HEK293 (cell line): ENCODE results near the gene KLK11.

Source experiments
- CTCF ChIA-PET: fragments of 350-600 bp; formaldehyde crosslinking; extraction: SDS; loops from one replicate; lab custom pipeline; 2021; ENCODE audit warnings: antibody characterized with exemption; lab: Yijun Ruan, JAX
- POLR2A ChIA-PET: fragments of 300-600 bp; formaldehyde crosslinking; extraction: SDS; loops from one replicate; lab custom pipeline; 2020; ENCODE audit warnings: antibody characterized with exemption, inconsistent platforms; lab: Yijun Ruan, JAX
- H3K27ac ChIP-seq: fragments of 200-500 bp; sonication (Bioruptor generic); 2 replicates; pipeline ENCODE4 v1.5.1; 2014; ENCODE audit warnings: low read depth, low read length, control low read depth, inconsistent platforms; ENCODE audit errors: extremely low read depth
- H3K36me3 ChIP-seq, 2 experiments: fragments of 200-500 bp in 1 of 2; sonication (Bioruptor generic) in 1 of 2; 1 replicate in 1 of 2; 2 replicates in 1 of 2; pipeline ENCODE4 v1.5.1; 2014 to 2017; ENCODE audit warnings: inconsistent platforms in 2 of 2, low read length in 2 of 2; ENCODE audit not compliant: control insufficient read depth in 2 of 2, insufficient read depth in 1 of 2
- H3K4me1 ChIP-seq: fragments of 200-500 bp; sonication (Bioruptor generic); 2 replicates; pipeline ENCODE4 v1.5.1; 2014; ENCODE audit warnings: mild to moderate bottlenecking, low read length, inconsistent platforms; ENCODE audit not compliant: control insufficient read depth, insufficient read depth
- H3K4me3 ChIP-seq: 2 replicates; pipeline ENCODE4 v1.5.1; 2011; ENCODE audit warnings: low read depth, mild to moderate bottlenecking, control low read depth, low read length, moderate library complexity
- H3K9me3 ChIP-seq: fragments of 200-500 bp; sonication (Bioruptor generic); 2 replicates; pipeline ENCODE4 v1.5.1; 2014; ENCODE audit warnings: low read depth, low read length, inconsistent platforms; ENCODE audit not compliant: control insufficient read depth, insufficient read depth
- AEBP2 ChIP-seq: fragments of 450-650 bp; formaldehyde crosslinking; IDR thresholded peaks from 2 replicates; pipeline ENCODE4 v1.5.1; 2016; ENCODE audit warnings: missing biosample characterization, missing genetic modification characterization, borderline replicate concordance
- HOXD13 ChIP-seq: sonication (generic); formaldehyde crosslinking; IDR thresholded peaks from 2 replicates; pipeline ENCODE4 v1.8.0; 2022; ENCODE audit warnings: missing genetic modification reagents, borderline replicate concordance
- KLF8 ChIP-seq: fragments of 450-650 bp; formaldehyde crosslinking; IDR thresholded peaks from 2 replicates; pipeline ENCODE4 v1.5.1; 2016; ENCODE audit warnings: missing biosample characterization, missing genetic modification characterization
- MZF1 ChIP-seq: fragments of 450-650 bp; formaldehyde crosslinking; IDR thresholded peaks from 2 replicates; pipeline ENCODE4 v1.5.1; 2017; ENCODE audit warnings: missing biosample characterization, missing genetic modification characterization, borderline replicate concordance
- PRDM4 ChIP-seq: fragments of 450-650 bp; formaldehyde crosslinking; IDR thresholded peaks from 2 replicates; pipeline ENCODE4 v1.5.1; 2017; ENCODE audit warnings: missing biosample characterization, missing genetic modification characterization
- SP2 ChIP-seq: fragments of 450-650 bp; formaldehyde crosslinking; IDR thresholded peaks from 2 replicates; pipeline ENCODE4 v1.5.1; 2016; ENCODE audit warnings: missing biosample characterization, missing genetic modification characterization
- TCF7L2 ChIP-seq: IDR thresholded peaks from 2 replicates; pipeline ENCODE4 v1.6.1; 2011; ENCODE audit warnings: low read depth, mild to moderate bottlenecking, inconsistent platforms, low read length, moderate library complexity, borderline replicate concordance
- ZNF239 ChIP-seq: fragments of 450-650 bp; formaldehyde crosslinking; IDR thresholded peaks from 2 replicates; pipeline ENCODE4 v1.5.1; 2016; ENCODE audit warnings: missing biosample characterization, missing genetic modification characterization
- ZNF324 ChIP-seq: fragments of 450-650 bp; formaldehyde crosslinking; IDR thresholded peaks from 2 replicates; pipeline ENCODE4 v1.5.1; 2016; ENCODE audit warnings: missing biosample characterization, missing genetic modification characterization
- ZNF354C ChIP-seq: fragments of 450-650 bp; formaldehyde crosslinking; IDR thresholded peaks from 2 replicates; pipeline ENCODE4 v1.5.1; 2016; ENCODE audit warnings: missing biosample characterization, missing genetic modification characterization, low read depth, borderline replicate concordance
- ZNF426 ChIP-seq: fragments of 450-650 bp; formaldehyde crosslinking; IDR thresholded peaks from 2 replicates; pipeline ENCODE4 v1.5.1; 2017; ENCODE audit warnings: missing biosample characterization, missing genetic modification characterization, mild to moderate bottlenecking, inconsistent platforms, moderate library complexity
- ZNF513 ChIP-seq: fragments of 450-650 bp; IDR thresholded peaks from 2 replicates; pipeline ENCODE4 v1.5.1; 2018; ENCODE audit warnings: missing biosample characterization, missing genetic modification characterization
- ZNF704 ChIP-seq: fragments of 450-650 bp; formaldehyde crosslinking; IDR thresholded peaks from 2 replicates; pipeline ENCODE4 v1.5.1; 2016; ENCODE audit warnings: missing biosample characterization, missing genetic modification characterization
- ZNF747 ChIP-seq: fragments of 450-650 bp; formaldehyde crosslinking; IDR thresholded peaks from 2 replicates; pipeline ENCODE4 v1.5.1; 2016; ENCODE audit warnings: missing biosample characterization, missing genetic modification characterization
- ZNF792 ChIP-seq: fragments of 450-650 bp; formaldehyde crosslinking; IDR thresholded peaks from 2 replicates; pipeline ENCODE4 v1.5.1; 2016; ENCODE audit warnings: missing biosample characterization, missing genetic modification characterization
- ZSCAN5A ChIP-seq: fragments of 450-650 bp; formaldehyde crosslinking; IDR thresholded peaks from 2 replicates; pipeline ENCODE4 v1.5.1; 2016; ENCODE audit warnings: missing biosample characterization, missing genetic modification characterization
- TF ChIP-seq, protein P1 (sequence below): fragments of 450-650 bp; IDR thresholded peaks from 2 replicates; pipeline ENCODE4 v1.5.1; 2018; ENCODE audit warnings: missing biosample characterization, mild to moderate bottlenecking, missing genetic modification characterization
- TF ChIP-seq, protein P2 (sequence below): fragments of 450-650 bp; formaldehyde crosslinking; IDR thresholded peaks from 2 replicates; pipeline ENCODE4 v1.5.1; 2016; ENCODE audit warnings: missing biosample characterization, missing genetic modification characterization

KLK11 gene

GRCh38 chr19:51063664-51064063, 37.2 kb upstream of the KLK11 start:
- H3K4me3 ChIP-seq: no peak overlapping the region
- no peak overlapping the region for H3K27ac ChIP-seq
- no peaks in the 10 kb centered on the region for H3K9me3 ChIP-seq
- CTCF ChIA-PET: interaction anchor here (1.9 kb wide), 1 partner anchor 33 kb away, joined by 10 read pairs; no protein-coding TSS in a partner anchor
- POLR2A ChIA-PET: no interaction called here
- no peaks in the 10 kb centered on the region for H3K4me1 ChIP-seq
- TF ChIP-seq, protein P1, sequence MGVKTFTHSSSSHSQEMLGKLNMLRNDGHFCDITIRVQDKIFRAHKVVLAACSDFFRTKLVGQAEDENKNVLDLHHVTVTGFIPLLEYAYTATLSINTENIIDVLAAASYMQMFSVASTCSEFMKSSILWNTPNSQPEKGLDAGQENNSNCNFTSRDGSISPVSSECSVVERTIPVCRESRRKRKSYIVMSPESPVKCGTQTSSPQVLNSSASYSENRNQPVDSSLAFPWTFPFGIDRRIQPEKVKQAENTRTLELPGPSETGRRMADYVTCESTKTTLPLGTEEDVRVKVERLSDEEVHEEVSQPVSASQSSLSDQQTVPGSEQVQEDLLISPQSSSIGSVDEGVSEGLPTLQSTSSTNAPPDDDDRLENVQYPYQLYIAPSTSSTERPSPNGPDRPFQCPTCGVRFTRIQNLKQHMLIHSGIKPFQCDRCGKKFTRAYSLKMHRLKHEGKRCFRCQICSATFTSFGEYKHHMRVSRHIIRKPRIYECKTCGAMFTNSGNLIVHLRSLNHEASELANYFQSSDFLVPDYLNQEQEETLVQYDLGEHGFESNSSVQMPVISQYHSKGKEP: no peak
- TF ChIP-seq ZNF426 (tag by site-specific recombination) (no peak), KLF8 (tag by site-specific recombination) (no peak), TCF7L2 (no peak), ZNF354C (no peak), PRDM4 (tag by site-specific recombination) (no peak), ZNF239 (no peak), ZSCAN5A (tag by site-specific recombination) (no peak), ZNF704 (tag by site-specific recombination) (no peak), MZF1 (no peak), ZNF747 (tag by site-specific recombination) (no peak), ZNF513 (tag by site-specific recombination) (no peak), SP2 (tag by site-specific recombination) (no peak), ZNF324 (tag by site-specific recombination) (no peak), ZNF792 (no peak), AEBP2 (tag by site-specific recombination) (no peak), HOXD13 (CRISPR knock-in tag) (no peak)
- TF ChIP-seq, protein P2, sequence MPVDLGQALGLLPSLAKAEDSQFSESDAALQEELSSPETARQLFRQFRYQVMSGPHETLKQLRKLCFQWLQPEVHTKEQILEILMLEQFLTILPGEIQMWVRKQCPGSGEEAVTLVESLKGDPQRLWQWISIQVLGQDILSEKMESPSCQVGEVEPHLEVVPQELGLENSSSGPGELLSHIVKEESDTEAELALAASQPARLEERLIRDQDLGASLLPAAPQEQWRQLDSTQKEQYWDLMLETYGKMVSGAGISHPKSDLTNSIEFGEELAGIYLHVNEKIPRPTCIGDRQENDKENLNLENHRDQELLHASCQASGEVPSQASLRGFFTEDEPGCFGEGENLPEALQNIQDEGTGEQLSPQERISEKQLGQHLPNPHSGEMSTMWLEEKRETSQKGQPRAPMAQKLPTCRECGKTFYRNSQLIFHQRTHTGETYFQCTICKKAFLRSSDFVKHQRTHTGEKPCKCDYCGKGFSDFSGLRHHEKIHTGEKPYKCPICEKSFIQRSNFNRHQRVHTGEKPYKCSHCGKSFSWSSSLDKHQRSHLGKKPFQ (tag by site-specific recombination): no peak
- no peaks in the 10 kb centered on the region for H3K36me3 ChIP-seq
